ENCODE data around the gene SMCO1.

DNA sequence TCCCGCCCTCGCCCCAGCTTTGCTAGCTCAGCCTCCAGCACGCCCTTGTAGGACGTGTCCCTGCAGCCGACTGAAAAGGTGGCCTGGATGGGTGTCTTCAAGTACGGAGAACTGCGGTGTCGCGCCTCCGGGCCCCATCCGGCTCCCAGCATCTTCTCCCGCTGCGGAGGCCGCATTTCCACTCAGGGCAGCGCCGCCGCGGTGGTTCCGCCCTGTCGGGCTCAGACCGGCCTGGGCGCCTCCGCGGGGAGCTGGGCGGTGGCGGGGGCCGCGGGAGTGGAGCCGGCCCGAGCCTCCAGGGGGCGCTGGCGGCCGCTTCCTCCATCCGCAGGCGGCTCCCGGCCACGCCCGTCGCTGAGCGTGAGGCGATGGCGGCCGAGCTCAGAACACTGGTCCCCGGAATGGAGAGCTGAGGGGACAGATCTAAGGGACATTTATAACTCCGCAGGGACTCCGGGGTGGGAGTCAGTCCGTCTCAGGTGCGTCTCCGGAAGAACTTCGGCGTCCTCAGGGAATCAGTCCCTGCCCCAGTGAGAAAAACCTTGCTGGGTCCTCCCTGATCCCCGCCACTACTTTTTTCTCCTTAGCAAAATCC is 13.6 kb upstream of the SMCO1 start:
- TF ChIP-seq, protein P1, sequence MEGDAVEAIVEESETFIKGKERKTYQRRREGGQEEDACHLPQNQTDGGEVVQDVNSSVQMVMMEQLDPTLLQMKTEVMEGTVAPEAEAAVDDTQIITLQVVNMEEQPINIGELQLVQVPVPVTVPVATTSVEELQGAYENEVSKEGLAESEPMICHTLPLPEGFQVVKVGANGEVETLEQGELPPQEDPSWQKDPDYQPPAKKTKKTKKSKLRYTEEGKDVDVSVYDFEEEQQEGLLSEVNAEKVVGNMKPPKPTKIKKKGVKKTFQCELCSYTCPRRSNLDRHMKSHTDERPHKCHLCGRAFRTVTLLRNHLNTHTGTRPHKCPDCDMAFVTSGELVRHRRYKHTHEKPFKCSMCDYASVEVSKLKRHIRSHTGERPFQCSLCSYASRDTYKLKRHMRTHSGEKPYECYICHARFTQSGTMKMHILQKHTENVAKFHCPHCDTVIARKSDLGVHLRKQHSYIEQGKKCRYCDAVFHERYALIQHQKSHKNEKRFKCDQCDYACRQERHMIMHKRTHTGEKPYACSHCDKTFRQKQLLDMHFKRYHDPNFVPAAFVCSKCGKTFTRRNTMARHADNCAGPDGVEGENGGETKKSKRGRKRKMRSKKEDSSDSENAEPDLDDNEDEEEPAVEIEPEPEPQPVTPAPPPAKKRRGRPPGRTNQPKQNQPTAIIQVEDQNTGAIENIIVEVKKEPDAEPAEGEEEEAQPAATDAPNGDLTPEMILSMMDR (IDR thresholded peaks at IDR 0.05) = peak in 6 of 7 experiments; percentile 16 to 65 (median 55)
- no peak for TF ChIP-seq POLR2A (IDR thresholded peaks at IDR 0.05)
